Measurements from ENCODE around the gene PTF1A.

PTF1A gene

GRCh38 chr10:23191764-23192711 lies at the start of gene PTF1A:
Gene PTF1A (plus strand): TSS chr10:23192312. CDS start chr10:23192531, 219 bp downstream.
- DNase-seq: no peak

- DNase-seq: no peak
Observed at GRCh38 chr10:23146258-23146657, 45.9 kb upstream of the PTF1A start.

GRCh38 chr10:23147035-23147434 lies 45.1 kb upstream of the PTF1A start:
- DNase-seq: no peak

DNA sequence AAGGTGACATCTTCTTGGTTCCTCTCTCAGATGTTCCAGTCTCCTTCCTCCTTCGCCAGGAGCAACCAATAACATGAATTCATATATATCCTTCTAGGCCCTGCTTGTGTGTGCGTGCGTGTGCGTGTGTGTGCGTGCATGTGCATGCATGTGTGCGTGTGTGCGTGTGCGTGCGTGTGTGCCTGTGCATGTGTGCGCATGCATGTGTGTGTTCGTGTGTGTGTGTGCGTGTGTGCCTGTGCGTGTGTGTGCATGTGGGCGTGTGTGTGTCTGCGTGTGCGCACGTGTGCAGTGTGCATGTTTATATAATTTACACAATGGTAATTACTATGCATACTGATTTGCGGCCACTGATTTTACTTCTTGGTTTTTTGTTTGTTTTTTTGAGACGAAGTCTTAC lies 43.9 kb upstream of the PTF1A start:
- no peak for DNase-seq

- no peak for DNase-seq
Observed at GRCh38 chr10:23150091-23150490, 42.0 kb upstream of the PTF1A start.

GRCh38 chr10:23150610-23151009 lies 41.5 kb upstream of the PTF1A start:
- DNase-seq: no peak

DNA sequence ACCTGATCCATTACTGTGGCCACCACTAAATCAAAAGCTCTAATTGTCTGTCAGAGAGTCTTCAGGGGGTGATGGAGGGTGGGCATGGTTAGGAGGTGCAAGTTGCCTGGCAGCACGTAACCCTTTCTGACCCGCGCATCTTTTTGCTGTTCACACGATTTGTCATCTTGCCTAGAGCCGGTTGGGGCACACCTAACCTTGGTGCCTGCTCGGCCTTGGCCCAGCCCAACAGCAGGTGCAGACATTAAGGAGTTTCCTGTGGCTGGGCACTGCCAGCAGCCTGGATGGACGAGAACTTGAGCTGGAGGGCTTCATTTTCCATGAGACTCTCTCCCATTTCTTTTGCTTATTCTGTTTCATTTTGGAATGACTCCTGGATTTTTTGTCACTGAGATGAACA lies 41.0 kb upstream of the PTF1A start:
- DNase-seq: no peak

DNA sequence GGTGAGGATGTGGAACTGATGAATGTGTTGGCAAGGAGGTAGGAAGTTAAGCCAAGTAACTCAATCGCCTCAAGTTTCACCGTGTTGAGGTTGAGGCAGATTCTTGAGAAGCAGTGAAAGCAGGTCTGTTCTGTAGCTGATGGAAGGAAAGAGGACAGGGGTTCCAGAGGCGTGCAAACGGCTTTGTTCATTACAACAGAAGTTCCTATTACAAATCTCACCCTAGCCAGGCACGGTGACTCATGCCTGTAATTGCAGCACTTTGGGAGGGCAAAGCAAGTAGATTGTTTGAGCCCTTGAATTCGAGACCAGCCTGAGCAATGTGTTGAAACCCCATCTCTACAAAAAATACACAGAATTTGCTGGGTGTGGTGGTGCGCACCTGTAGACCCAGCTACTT lies 36.9 kb upstream of the PTF1A start:
- DNase-seq: no peak

DNA sequence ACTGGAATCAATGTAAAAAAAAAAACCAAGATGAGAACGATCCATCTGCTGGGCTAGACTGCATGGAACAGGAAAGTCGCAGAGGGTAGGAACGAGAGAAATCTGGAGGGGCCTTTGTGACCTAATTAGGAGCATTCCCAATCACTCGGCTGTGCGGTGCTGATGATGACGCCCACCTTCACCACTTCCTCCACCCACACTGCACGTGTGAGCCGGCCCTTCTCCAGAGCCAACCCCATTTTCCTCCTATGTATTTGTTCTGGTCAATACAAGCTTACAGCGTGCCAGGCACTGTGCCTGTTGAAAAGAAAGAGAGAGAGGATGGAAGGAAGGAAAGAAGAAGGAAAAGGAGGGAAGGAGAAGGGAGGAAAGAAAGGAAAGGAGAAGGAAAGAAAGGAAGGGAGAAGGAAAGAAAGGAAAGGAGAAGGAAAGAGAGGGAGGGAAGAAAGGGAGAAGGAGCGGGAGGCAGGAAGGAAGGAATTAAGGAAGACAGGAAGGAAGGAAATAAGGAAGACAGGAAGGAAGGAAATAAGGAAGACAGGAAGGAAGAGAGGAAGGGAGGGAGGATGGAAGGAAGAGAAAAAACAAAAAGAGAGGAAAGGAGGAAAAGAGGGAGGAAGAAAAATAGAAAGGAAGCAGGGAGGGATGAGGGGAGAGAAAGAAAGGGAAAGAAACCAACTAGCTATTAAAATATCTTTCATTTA lies 35.5 kb upstream of the PTF1A start:
- no peak for DNase-seq

GRCh38 chr10:23157239-23157681 lies 34.9 kb upstream of the PTF1A start:
- DNase-seq: no peak

DNA sequence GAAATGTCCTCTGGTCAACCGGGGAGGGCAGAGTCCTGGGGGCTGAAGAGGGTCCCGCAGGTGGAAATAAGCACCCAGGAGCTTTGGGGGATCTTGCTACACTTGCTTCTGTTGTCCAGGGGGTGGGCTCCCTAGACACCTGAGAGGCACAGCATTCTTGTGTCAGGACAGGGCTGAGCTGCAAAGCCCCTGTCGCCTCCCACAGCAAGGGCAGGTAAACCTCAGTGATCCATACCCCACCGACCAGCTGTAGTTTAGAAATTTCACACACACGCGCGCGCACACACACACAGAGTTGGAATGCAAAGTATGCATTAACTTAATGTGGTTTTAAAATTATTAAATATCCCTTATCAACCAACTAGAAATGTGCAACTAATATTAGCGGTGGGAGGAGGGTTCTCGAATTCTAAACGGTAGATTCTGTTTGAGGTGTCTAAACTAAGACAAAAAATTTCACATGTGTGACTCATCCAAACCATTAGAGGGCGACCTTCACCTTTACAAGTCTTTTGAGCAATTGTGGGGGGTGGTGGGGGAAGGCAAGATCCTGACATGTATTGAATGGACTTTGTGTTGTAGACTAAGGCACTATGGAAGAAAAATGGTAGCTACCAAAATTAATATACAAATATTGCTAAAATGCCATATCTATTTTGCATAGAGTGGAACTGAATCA lies 34.3 kb upstream of the PTF1A start:
- DNase-seq: no peak

DNA sequence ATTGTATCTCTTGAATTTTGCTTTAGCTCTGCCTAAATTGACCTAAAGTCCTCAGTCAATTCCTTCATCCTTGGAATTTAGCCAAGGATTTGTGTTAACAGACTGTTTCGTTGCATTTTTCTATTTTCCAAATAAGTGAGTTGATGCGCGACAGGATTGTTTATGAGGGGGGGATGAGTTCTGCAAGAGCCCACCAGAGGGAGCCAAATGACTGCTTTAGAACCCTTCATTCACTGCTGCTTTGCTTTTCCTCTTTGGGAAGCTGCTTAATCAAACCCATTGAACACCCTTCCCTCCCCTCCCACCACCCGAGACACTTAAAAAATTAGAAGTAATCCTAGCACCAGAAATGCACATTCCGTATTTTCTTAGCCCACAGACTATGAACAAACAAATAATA lies 33.7 kb upstream of the PTF1A start:
- DNase-seq: no peak

- DNase-seq: no peak
Observed at GRCh38 chr10:23171232-23171876, 20.8 kb upstream of the PTF1A start.

DNA sequence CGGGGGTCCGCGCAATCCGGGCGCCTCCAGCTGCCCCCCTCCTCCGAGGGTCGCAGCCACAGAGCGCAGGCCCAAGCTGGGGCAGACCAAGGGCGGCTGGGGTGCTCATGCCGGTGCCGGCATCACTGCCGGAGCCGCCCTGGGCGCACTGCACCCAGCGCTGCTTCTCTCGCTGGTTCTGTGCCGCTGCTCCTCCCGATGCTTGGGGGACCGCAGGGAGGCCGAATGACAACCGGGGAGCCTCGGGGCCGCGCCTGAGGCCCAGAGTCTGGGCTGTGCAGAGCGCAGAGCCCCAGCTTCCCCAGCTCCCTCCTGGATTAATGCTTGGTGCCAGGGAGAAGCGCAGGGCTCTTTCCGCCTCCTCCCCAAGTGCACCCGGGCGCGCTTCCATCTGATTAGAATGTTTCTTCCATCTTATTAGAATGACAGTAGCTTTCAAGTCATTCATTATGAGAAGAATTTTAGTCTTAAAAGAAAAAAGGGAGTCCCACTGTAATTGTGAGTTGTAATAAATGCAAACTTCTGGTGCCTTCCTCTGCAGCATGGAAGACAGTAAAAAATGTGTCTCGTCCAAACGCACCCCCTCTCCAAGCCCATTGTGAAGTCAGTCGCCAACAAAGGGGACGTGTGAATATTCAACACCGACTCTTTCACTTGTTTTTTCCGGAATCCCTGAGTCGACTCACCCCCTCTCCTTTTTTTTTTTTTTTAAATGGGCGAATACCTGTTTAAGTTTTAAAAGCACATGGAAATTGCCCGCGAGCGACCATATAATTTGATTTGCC lies 19.5 kb upstream of the PTF1A start:
- no peak for DNase-seq

- DNase-seq: no peak
Observed at GRCh38 chr10:23173214-23174073, 18.7 kb upstream of the PTF1A start.

DNA sequence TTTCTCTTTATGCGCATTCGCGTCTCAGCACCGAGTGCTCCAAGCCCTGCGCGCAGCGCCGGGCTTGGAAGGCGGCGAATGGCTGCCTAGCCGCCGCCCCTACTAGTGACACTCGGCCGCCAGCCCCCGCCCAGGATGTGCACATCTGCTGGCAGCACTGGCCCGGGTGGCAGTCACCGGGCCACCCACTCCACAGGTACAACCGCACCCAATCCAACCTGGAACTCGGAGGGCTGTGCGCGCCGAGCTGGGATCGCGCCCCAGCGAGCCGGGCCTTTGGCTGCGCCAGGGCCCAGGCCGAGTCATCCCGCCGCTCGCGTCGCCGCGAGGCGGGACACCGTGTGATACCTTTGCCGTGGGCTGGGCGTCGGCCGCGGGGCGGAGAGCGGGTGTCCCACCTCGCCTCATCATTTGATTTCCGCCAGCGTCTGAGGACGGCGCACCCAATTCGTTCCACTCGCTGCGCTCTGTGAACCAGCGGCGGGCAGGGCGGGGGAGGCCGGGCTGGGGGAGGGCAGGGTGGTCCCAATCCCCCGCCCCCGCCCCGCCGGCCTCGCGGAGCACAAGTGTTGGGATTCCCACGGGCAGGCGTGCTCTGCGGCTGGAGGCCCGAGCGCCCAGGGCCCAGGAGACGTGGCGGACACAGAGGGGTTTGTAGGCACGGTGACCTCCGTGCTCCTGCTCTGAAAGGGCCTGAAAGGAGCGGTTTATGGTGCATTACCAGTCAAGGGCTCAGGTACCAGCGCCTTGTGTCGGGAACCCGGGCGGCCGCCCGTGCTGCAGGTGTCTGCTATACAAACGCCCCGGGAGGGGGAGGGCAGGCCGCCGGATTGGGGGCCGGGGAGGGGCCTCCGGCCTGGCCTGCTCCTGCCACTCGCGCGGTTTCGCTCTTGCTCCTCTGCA lies 17.8 kb upstream of the PTF1A start:
- no peak for DNase-seq

DNA sequence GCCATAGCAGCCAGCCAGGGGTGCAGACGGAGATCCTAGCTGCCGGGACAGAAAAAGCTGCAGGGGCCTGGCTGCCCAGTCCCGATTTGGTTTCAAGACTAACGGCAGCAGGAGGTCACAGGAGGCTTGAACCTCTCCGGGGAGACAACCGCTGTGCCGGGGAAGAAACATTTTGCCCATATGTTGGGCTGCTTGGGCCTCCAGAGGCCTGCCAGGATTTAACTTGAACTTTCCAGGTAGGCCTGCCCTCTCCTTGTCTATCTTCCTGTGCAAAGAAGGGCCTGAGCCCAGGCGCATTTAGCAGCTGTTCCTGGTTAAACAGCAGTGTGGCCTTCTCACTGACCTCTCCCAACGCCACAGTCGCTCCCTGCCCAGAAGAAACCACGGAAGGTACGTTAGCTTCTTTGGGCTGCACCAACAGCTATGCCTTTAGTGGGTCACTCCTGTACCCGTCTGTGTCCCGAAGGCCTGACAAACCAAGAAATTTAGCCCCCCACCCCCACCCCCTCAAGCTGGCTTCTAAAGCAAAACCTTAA lies 17.1 kb upstream of the PTF1A start:
- DNase-seq: no peak

- DNase-seq: no peak
Observed at GRCh38 chr10:23186178-23186577, 5.9 kb upstream of the PTF1A start.

- no peak for DNase-seq
Observed at GRCh38 chr10:23186697-23187096, 5.4 kb upstream of the PTF1A start.

DNA sequence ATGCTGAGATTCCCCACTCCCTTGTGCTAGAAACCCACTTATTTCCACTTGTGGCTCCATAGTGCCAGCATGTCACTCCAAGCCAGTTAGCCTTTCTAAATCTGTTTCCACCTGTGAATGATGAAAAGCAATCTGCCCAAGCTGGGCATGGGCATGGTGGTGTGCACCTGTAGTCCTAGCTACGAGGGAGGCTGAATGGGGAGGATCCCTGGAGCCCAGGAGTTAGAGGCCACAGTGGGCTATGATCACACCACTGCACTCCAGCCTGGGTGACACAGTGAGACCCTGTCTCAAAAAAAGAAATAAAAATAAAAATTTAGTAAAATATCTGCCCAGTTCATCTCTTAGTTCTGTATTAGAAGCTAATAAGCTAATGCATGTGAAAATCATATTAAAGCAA lies 5.0 kb upstream of the PTF1A start:
- no peak for DNase-seq
